HG03103 (cell line): ENCODE measurements around the gene STK32B.

Experiments used
- ATAC-seq: cut with Tn5 transposase; IDR thresholded peaks from one replicate; pipeline ENCODE4 v1.9.1; 2021; ENCODE audit warnings: low read depth; ENCODE audit not compliant: unreplicated experiment

The STK32B gene

DNA sequence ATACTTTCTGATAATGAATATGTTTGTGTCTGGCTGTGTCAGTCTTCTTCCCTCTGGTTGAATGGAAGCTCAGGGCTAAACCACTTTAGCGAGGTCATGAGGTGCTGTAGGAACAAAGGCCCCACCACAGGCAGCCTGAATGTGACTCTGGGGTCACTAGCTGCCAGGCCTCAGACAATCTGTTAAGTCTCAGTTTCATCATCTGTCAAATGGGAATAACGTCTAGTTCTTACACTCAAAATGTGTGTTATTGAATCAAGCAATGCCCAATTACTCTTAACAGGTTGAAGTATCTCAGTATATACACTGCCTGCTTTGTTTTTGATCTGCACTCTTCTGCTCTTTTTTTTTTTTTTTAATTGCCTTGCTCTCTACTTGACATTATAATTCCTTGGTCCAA is 148.6 kb downstream of the STK32B start:
- ATAC-seq = no peak

DNA sequence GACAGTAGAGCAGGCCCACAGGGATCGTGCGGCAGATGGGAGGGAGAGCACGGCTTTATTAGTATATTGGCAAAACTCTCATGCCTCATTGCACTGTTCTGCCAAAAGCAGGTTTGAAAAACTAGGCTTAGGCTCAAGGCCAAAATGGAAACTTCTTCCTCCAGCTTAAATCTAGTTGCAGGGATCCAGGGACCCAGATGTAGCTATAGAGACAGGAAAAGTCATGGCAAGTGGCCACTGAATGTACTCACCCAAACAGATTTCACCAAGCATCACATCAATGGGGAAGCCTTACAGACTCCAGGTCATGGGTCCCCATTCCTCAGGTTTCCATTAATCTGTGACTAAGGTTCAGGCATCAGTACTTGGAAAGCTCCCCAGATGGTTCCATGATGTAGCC is 149.2 kb downstream of the STK32B start:
- ATAC-seq = no peak

DNA sequence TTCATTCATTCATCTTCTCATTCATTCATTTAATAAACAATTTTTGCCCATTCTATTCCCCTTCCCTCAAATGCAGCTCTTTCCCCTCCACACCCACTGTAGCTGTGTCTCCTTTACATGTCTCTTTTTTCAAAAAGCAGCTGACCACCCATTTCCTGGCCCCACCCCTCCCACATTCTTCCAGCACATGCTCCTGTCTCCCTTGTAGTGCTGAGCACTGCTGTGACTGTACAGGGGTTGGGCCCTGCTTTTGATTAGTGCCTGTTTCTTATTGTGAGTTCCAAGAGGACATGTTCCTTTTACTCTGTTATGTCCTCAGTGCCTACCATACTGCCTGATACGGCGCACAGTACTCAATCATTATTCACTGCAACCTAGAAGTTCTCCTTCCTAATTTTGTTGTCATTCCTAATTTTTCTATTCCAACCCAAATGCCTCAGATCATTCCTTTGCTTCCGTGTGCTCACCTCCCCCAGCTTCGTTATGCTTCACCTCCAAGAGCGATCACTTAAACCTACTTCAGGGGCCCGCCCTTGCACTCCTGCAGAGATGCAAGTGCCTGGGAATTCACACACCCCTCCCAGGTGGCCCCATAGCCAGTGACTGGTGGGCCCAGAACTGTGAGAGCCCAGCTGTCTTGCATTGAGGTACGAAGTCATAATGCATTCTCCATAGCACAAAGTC is 152.2 kb downstream of the STK32B start:
- no peak for ATAC-seq

DNA sequence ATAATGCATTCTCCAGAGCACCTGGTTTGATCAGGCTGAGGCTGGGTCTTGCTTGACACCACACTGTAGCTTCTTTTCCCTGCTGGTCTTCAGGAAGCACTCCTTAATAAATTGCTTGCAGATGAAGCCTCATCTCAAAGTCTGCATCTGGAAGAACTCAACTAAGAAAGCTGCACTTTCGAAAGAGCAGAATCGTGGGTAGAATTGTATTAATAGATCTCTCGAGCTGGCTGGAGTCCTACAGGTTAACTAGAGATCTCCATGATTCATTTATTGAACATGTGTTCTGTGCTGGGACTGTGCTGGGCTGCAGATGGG is 152.7 kb downstream of the STK32B start:
- ATAC-seq = no peak

DNA sequence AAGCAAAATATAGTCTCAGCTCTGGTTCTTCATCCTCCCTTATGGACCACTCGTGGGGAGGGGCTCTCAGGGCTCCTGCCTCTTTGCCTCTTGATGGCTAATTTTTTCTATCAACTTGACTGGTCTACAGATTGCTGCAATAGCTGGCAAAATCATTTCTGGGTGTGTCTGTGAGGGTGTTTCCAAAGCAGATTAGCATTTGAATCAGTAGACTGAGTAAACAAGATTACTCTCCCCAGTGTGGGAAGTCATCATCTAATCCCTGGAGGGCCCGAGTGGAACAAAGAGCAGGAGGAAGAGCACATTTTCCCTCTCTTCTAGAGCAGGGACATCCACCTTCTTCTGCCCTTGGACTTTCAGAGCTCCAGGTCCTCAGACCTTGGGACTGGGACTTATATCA is 153.5 kb downstream of the STK32B start:
- no peak for ATAC-seq

DNA sequence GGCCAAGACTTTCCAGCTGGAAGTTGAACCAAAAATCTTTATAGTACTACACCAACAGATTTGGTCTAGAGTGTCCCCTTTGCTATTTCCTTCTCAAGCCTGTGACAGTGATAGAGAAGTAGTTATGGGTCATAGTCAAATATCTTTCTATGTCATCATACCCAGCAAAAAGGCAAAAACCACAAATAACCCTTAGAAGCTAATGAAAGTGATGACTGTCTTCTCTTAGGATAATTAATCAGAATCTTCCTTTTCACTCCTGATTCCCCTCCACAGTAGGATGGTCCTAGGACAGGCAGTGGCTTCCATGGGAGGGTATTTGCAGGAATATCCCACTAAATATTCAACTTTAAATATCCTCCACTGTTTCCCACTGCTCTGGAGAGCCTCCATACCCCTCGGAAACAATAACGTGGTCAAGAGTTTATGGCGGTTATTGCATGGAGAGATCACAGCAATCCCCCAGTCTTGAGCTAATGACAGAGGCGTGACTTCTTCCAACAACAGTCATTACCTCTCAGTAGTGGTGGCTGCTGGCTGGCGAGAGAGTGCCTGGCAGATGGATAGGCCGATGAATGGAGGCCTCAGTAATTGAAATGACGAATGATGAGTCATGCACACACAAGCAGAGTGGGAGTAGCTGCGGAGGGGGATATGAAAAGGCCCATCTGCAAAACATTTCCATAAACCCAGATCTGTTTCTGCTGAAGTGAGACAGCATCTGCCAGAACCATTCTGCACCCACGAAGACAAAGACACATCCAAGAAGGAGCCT is 154.9 kb downstream of the STK32B start:
- ATAC-seq = no peak

DNA sequence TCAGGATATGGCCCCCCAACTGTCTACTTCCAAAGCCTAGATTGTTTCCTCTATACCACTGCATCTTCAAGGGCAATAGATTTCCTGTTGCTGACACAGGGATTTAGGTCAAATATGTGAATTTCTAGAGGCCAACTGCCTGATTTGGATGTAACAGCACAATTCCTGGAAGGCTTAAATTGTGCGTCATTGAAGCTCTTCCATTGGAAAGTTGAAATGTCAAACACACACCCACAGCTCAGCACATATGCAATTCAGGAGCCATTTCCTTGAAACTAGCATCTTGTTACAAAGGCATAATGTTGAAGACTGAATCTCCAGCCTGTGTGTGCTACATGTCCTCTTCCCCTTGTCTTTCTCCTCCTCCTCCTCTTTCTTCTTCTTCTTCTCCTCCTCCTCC is 158.6 kb downstream of the STK32B start:
- ATAC-seq = no peak

DNA sequence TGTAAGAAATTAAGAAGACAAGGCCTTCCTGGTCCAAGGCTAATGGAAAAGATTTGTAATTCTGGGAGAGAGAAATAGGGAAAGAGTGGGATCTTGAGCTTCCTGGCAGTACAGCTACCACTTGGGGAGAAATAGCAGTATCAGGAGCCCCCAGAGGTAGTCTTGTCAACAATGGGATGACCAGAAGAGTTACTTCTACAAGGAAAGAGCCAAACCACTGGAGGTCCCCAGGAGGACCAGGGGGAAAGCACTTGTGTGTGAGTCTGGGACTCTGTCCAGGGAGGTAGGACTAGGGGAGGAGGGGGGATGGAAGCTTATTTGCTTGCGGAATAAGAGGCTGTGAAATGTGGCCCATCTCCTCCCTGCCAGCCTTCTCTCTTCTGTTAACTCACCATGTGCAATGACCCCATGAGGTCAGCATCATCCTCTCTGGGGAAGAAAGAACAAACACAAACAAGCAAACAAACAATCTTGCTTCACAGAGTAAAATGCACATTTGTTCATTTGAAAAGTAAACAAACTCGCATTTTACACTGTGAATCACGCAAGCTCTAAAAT is 160.1 kb downstream of the STK32B start:
- ATAC-seq = no peak

DNA sequence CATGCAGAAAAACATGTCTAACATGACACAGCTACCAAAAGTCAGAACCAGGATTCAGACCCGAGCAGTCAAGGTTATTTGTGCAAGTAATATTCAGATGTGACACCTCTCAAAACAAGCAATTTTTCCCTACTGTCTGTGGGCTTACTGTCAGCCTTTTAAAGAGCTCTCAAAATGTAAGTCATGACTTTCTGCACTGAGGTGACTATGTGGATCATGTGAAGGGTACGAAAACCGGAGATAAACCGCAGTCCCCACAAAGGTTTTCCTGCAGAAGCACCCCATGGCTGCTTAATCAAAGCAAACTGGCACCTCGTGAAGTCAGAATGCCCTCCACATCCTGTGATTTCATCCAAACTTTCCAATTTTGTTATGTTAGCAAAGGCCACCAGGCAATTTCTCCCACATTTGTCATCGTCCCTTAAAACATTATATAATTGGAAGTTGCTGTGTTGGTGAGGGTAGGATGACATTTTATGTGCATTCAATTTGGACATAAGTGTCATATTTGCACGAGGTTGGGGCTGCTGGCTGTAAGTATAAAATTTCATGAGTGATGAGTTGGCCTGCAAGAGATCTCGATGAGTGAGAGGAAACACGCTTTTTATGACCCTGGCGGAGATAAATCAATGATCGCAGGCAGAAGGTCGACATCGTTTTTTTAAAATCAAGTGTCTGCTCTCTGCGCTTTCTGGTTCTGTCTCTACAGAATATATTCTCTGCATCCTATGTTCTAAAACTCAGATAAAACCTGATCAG is 161.2 kb downstream of the STK32B start:
- ATAC-seq = no peak

DNA sequence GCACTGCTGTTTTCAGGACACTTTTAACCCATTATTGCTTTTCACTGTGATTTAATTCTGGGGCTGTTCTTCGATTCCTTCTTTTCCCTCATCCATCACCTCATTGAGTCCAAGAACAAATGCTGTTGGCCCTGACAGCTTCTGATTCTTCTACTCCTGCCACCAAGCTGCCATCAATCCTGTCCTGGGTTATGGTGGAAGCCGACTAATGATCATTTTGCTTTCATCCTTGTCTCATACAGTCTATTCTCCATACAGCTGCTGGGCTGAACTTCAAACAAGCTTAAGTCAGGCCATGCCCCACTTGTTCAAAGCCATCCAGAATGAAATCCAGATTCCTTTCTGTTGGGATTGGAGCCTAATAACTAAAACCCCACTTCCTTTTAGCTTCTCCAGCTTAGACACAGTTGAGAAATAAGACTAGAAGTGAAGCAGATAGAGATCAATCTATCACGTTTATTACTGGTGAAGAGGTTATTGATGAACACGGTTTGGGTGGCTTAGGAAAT is 161.9 kb downstream of the STK32B start:
- no peak for ATAC-seq

DNA sequence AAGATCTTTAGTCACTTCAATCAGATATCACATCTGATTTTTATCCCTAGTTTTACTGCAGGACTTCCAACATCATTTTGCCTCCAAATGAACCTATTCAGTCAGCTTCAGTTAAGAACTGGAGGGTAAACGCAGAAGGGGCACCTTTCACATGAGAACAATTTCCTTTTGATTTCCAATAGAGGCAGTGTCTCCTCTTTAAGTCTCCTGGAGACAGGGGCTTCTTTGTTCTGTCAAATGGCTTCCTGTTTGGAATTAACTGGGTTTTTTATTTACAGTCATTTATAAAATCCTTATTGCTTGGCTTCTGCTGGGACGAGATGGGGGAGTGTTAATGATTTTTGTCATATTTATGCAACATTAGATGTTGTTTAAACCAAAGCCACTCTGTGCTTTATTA is 164.0 kb downstream of the STK32B start:
- no peak for ATAC-seq

DNA sequence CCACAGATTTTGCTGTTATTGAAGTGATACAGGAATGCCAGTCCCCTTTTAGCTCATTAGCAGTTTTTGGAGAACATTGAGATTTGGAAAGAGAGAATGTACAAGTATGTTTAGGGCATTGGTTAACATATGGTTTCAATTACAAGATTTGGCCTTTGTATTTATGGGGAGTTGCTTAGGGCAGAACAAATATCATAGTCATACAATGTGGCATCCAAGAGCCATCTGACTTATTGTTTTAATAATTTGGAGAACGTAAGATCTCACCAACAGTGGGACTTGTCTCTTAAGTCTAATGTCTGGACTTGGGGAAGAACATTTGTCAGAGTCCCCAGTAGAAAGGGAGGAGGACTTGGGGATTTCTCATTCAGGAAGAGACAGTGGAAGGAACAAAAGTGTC is 166.1 kb downstream of the STK32B start:
- ATAC-seq = no peak

DNA sequence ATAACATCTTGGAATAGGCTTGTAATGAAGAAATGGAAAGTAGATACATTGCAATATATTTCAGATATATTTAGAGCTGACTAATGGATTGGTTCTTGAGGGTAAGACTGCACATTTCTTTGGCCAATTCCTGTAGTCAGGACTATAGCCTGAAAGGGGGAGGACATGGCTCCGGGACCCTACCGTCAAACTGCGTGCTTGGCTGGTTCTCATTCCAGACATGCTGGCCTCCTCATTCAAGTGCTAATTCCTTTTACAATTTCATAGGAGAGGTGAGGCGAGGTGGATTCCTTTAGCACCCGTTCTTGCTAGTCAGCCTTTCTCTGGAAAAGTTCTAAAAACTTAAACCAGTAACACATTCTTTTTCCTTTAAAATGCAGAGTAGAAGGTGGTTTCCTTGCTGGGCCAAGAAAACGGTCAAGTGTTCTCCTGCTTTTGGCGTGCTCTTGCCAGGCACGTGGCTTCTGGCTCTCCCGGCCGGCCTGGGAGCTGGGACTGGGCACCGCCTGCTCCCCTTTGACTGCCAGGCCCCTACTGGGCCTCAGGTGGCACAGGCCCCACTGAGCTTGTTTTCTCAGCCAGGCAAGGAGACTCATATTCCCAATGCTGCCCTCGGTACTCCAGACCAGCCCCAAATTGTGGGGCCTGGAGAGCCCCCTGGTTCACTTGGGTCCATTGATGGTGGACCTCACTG is 167.2 kb downstream of the STK32B start:
- ATAC-seq = no peak

DNA sequence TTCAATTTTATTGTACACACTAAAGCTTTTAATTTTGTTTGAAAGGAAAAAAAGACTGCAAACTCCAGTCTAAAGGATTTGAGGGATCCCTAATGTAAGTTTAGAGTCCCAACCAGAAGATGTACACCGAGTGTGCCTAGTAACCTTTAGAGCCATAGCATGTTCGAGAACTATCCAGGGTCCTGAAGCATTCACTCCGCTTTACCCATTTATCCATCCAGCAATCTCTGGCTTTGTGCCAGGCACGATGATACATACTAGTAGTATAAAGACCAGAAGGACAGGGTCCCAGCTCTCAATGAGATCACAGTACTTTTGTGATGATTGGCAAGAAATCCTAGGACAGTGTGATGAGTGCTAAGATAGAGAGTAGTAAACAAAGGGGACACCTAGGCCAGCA is 168.7 kb downstream of the STK32B start:
- ATAC-seq = no peak

DNA sequence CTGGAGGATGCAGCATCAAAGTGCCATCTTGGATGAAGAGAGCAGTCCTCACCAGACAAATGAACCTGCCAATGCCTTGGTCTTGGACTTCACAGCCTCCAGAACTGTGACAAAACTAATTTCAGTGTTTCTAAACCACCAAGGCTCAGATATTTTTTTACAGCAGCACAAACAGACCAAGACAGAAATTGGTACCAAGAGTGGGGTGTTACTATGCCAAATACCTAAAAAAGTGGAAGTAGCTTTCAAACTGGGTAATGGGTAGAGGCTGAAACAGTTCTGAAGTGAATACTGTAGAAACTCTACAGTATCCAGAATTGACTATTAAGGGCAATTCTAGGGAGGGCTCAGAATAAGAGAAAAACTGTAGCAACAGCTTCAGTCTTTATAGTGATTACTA is 170.8 kb downstream of the STK32B start:
- no peak for ATAC-seq

DNA sequence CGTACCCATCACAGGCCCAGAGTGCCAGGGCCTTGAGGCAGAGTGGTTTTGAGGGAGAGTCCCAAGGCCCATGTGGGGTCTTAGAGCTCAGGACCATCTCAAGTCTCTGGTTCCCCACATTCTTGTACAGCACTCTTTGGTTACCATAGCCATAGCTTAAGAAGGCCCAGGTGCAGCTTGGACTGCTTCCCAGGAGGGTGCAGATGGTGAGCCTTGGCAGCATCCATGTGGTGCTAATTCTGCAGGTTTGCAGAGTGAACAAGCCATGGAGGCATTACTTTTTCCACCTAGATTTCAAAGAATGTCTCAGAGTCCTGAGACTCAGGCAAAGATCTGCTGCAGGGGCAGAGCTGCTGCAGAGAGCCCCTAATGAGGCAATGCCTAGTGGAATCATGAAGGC is 171.7 kb downstream of the STK32B start:
- no peak for ATAC-seq

DNA sequence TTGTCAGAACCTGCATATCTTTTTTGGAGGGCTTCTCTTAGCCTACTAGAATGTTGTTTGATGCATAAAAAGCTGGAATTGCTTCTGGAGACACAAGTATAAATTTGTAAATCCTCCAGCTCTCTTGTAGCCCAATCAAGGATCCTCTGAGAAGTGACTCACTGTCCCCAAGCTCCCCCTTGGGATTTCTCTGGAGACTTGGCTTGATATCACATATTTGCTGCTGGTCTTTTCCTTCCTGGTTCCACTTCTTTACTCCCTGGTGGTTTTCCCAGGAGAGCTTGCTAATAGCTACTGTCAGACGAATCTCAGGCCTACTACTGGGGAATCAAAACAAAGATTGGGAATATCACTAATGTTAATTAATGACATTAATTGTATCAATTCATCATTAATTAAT is 173.1 kb downstream of the STK32B start:
- no peak for ATAC-seq

DNA sequence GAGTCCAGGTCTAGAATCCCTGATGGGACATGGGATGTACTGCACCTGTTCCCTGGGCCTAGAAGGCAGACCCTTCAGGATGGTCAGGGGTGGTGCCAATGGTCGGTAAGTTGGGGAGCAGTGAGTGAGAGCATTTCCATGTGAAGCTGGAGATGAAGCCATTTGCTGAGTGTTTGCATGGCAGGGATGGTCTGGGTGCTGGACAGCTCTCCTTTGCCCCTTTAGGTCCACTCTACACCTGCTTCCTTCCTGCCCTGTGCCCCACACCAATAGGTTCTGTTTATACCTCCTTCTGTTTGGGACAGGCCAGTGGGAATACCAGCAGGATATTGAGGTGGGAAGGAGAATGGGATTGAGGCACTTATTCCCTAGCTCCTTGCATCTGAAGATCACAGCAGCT is 181.3 kb downstream of the STK32B start:
- ATAC-seq = no peak

DNA sequence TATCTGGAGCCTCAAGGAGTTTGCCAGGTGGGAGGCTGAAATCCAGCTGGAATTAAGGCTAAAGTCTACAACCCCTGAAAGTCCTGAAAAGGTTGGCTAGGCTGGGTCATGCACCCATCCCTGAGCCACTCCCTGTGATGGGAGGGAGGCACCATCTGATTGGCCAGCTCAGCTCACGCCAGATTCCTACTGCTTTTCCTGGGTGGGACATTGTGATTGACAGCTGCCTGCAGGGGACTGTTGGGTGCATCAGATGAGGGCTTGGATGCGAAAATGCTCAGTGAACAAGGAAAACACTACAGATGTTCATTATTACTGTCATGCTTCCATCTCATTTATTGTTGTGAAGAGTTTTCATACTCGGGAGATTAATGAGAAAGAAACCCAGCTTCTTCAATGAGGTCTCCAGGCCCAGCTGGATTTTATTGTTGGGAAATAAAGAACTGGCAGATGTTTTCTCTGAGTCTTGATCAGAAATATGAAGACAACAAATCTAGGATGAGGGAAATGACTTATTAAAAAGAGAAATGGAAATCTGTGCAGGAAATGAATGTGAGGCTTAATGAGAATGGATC is 185.9 kb downstream of the STK32B start:
- no peak for ATAC-seq

DNA sequence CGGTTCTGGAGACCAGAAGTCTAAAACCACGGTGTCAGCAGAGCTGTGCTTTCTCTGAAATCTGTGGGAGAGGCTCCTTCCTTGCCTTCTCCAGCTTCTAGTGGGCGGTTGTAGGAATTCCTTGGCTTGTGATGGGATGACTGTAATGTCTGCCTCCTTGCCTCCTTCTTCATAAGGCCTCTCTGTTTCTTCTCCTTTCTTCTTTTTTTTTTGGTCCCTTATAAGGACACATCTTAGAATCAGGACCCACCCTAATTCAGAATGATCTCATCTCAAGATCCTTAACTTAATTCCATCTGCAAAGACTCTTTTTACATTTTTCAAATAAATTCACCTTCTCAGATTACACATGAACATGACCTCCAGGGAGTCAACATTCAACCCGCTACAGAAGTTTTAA is 186.9 kb downstream of the STK32B start:
- no peak for ATAC-seq
